Stomach (tissue), 9 donors: Measurements from ENCODE around the gene NANP. TPM values are rescaled to one million over a fixed set of nuclear protein-coding genes. Genes with fewer than 3 reads are reported as not detected.

ENCODE experiments used
- DNase-seq, 2 donors: peaks; one replicate each; pipeline versions ENCODE4 v3.0.0 to v3.0.0-alpha.2; 2013 to 2019
- H3K27ac ChIP-seq, 5 donors: fragments of 200-600 bp in 4 of 5; sonication (generic) in 4 of 5; one replicate each; pipeline ENCODE4 v1.5.1; 2013 to 2019; ENCODE audit warnings: mild to moderate bottlenecking in 1 of 5, moderate library complexity in 1 of 5
- H3K27me3 ChIP-seq, 3 donors: fragments of 200-600 bp; sonication (generic); one replicate each; pipeline ENCODE4 v1.5.1; 2017 to 2019; ENCODE audit warnings: mixed run types in 1 of 3
- H3K36me3 ChIP-seq, 4 donors: fragments of 200-600 bp; sonication (generic); 1 replicate in 3 of 4; 2 replicates in 1 of 4; pipeline ENCODE4 v1.5.1; 2016 to 2019
- H3K4me1 ChIP-seq, 4 donors: fragments of 200-600 bp; sonication (generic); one replicate each; pipeline ENCODE4 v1.5.1; 2016 to 2019
- H3K4me3 ChIP-seq, 4 donors: fragments of 200-600 bp; sonication (generic) in 3 of 4; one replicate each; pipeline ENCODE4 v1.5.1; 2016 to 2019; ENCODE audit warnings: mild to moderate bottlenecking in 1 of 4
- H3K9me3 ChIP-seq, 4 donors: fragments of 200-600 bp; sonication (generic); one replicate each; pipeline ENCODE4 v1.5.1; 2016 to 2019
- EP300 ChIP-seq: sonication (generic); formaldehyde crosslinking; IDR thresholded peaks from one replicate; pipeline ENCODE4 v1.6.1; 2017; ENCODE audit warnings: antibody characterized with exemption
- POLR2A ChIP-seq, 4 donors: fragments of 450-650 bp; IDR thresholded peaks; one replicate each; pipeline ENCODE4 v1.6.1; 2016; ENCODE audit warnings: antibody characterized with exemption in 4 of 4, control low read depth in 2 of 4, mild to moderate bottlenecking in 1 of 4, moderate library complexity in 1 of 4
- POLR2AphosphoS5 ChIP-seq, 3 donors: sonication (generic); formaldehyde crosslinking; IDR thresholded peaks; one replicate each; pipeline ENCODE4 v1.6.1; 2016; ENCODE audit warnings: antibody characterized with exemption in 3 of 3
- WGBS, 5 donors: extraction: QIAGEN DNeasy Blood & Tissue Kit in 3 of 5; methylation state at CpG; one replicate each; pipeline versions ENCODE4 v1.1.5 to v1.1.7; 2013 to 2018; 5-methylcytosine and 5-hydroxymethylcytosine counted together
- intact Hi-C: fragments of 100-400 bp; cut with DNase I; formaldehyde crosslinking; loops from one replicate; pipeline ENCODE4 v1.15.1; 2023; ENCODE audit warnings: low total_unique reads
- polyA plus RNA-seq, 3 donors: library from polyadenylated mRNA; stranded (reverse); fragments of 200-250 nt; gene quantifications; one replicate each; pipeline ENCODE4 v1.2.3, GENCODE V29; 2013
- total RNA-seq, 5 donors: library from RNA; depleted of rRNA; stranded (reverse); fragments of >200 nt; gene quantifications; one replicate each; pipeline versions ENCODE4 v1.1.0 to v1.2.3, GENCODE V29; 2014 to 2016
- TF ChIP-seq, protein P1 (sequence below), 7 experiments: fragments of 450-650 bp in 4 of 7; fragments of 200-600 bp in 3 of 7; sonication (generic) in 3 of 7; IDR thresholded peaks; one replicate each; pipeline ENCODE4 v1.5.1; 2016 to 2019; ENCODE audit warnings: antibody characterized with exemption in 7 of 7, control low read depth in 2 of 7, mild to moderate bottlenecking in 1 of 7
- donor health status: healthy with polysubstance abuse.
- donor health status: Bipolar disorder and iron deficiency.
- donor health status: healthy.

Gene NANP
- total and polyA plus RNA-seq, 8 donors = under 0.01 to 5.7 (median 1.8) TPM

DNA sequence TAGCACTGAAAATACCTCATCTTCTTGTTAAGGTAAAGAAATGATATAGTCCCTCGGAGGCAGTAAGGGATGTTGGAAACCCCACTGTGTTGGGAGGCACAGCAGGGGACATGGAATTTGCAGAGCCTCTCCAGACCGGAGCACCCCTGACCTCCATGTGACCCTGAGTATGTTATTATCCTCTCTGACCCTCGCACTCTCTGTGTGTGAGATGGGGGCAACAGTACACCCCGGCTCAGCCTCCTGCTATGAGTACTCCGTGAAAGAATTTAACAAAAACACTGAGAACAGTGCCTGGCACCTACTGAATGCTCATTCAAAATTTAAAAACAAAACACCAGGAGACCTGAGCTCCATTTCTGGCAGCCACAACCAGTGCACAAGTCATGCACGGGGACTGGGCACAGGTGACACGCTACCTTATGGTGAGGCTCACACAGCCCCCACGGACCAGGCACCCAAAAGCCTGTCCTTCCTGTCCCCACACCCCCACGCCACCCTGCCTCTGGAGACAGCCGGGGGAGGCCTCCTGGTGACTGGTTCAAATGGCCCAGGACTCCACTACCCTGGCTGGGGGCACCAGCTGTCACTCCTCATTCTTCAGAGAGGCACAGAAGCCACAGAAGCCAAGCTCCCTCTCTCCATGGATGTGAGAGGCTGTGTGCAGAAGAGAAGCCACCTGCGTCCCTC, 44.6 kb downstream of the NANP start:
- intact Hi-C loops = no loop called here
- no peak for DNase-seq
- peaks cover 0 to 5% (median 0%) of the 10 kb centered on the region in 4 donors for H3K36me3 ChIP-seq
- no peaks in the 10 kb centered on the region for H3K27me3 ChIP-seq
- no peak overlapping the region for H3K4me3 ChIP-seq
- no peak overlapping the region for H3K27ac ChIP-seq
- WGBS, 5 donors = 80 to 87% (median 84%) methylated on average over 11 of the region's 11 CpGs
- H3K9me3 ChIP-seq = no peaks in the 10 kb centered on the region
- peaks cover 0 to 35% (median 9%) of the 10 kb centered on the region in 4 donors for H3K4me1 ChIP-seq
- TF ChIP-seq EP300 (no peak), POLR2A (IDR thresholded peaks at IDR 0.05) (no peak), POLR2AphosphoS5 (IDR thresholded peaks at IDR 0.05) (no peak)
- TF ChIP-seq, protein P1, sequence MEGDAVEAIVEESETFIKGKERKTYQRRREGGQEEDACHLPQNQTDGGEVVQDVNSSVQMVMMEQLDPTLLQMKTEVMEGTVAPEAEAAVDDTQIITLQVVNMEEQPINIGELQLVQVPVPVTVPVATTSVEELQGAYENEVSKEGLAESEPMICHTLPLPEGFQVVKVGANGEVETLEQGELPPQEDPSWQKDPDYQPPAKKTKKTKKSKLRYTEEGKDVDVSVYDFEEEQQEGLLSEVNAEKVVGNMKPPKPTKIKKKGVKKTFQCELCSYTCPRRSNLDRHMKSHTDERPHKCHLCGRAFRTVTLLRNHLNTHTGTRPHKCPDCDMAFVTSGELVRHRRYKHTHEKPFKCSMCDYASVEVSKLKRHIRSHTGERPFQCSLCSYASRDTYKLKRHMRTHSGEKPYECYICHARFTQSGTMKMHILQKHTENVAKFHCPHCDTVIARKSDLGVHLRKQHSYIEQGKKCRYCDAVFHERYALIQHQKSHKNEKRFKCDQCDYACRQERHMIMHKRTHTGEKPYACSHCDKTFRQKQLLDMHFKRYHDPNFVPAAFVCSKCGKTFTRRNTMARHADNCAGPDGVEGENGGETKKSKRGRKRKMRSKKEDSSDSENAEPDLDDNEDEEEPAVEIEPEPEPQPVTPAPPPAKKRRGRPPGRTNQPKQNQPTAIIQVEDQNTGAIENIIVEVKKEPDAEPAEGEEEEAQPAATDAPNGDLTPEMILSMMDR (IDR thresholded peaks at IDR 0.05) = no peak

DNA sequence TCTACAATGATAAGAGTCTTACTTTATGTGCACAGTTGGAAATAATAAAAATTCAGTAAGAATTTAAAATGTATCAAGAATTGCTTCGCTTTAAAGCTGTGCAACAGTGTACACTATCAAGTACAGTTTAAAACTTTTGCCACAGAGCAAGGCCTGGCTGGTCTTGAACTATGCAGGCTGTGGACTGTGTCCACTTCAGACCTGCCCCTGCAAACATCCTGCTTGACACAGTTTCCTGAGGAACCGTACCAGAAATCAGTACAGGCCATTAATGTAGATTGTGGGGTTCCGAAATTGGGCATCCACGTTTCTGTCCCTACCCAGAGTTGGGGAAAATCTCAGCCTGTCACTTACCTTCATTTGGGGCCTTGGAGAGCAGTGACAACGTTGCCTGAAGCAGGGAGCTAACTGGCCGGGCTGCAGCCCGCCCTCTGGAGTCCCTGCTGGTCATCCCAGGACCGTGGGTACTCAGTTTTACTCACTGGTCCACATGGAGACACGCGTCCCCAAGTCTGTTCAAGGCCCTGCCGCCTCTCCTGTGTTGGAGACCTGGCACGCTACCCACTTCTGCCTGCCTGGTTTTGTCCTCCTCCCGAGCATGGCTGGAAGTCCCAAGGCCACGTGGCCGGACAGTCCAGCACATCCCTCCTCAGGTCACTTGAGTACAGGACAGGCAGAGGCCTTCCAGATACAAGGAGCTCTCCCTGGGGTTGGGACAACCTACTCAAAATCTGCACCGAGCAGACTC, 46.9 kb downstream of the NANP start:
- no peak for TF ChIP-seq EP300
- no peak for DNase-seq
- Histone ChIP-seq H3K4me3 (no peak overlapping the region), H3K9me3 (no peaks in the 10 kb centered on the region), H3K4me1 (peaks cover 1 to 23% (median 6%) of the 10 kb centered on the region in 4 donors), H3K27me3 (no peaks in the 10 kb centered on the region), H3K36me3 (peaks cover 0 to 5% (median 0%) of the 10 kb centered on the region in 4 donors), H3K27ac (no peak overlapping the region)
- WGBS, 5 donors = 78 to 84% (median 81%) methylated on average over 16 of the region's 16 CpGs
- intact Hi-C loops = no loop called here

DNA sequence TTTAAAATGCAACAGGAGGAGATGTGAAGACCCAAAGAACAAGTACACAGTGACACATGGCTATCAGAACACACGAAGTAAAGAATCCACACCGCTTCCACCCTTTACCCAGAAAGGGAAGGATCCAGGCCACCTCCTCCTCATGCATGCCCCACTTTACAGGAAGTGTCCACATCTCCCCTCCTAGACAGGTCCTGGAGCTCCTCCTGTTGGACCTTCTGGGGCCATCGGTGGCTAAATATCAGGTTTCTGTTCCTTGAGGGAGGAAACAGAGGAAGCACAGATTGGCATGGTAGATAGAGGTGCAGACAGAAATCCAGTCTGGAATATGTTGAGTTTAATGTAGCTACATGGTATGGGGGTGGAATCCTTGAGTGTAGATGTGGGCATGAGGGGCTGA, 49.4 kb downstream of the NANP start:
- Histone ChIP-seq H3K4me3 (no peak overlapping the region), H3K9me3 (no peaks in the 10 kb centered on the region), H3K36me3 (peaks cover 0 to 4% (median 0%) of the 10 kb centered on the region in 4 donors), H3K27ac (no peak overlapping the region), H3K27me3 (no peaks in the 10 kb centered on the region), H3K4me1 (peaks cover 0 to 29% (median 3%) of the 10 kb centered on the region in 4 donors)
- peak in 1 of 2 donors; percentile 62 for DNase-seq
- WGBS, 5 donors = 59 to 66% (median 63%) methylated on average over 3 of the region's 3 CpGs
- intact Hi-C loops = no loop called here
- no peak for TF ChIP-seq POLR2A (IDR thresholded peaks at IDR 0.05)
- TF ChIP-seq, protein P1 (IDR thresholded peaks at IDR 0.05) = no peak
- TF ChIP-seq POLR2AphosphoS5 (IDR thresholded peaks at IDR 0.05) = no peak
- no peak for TF ChIP-seq EP300

DNA sequence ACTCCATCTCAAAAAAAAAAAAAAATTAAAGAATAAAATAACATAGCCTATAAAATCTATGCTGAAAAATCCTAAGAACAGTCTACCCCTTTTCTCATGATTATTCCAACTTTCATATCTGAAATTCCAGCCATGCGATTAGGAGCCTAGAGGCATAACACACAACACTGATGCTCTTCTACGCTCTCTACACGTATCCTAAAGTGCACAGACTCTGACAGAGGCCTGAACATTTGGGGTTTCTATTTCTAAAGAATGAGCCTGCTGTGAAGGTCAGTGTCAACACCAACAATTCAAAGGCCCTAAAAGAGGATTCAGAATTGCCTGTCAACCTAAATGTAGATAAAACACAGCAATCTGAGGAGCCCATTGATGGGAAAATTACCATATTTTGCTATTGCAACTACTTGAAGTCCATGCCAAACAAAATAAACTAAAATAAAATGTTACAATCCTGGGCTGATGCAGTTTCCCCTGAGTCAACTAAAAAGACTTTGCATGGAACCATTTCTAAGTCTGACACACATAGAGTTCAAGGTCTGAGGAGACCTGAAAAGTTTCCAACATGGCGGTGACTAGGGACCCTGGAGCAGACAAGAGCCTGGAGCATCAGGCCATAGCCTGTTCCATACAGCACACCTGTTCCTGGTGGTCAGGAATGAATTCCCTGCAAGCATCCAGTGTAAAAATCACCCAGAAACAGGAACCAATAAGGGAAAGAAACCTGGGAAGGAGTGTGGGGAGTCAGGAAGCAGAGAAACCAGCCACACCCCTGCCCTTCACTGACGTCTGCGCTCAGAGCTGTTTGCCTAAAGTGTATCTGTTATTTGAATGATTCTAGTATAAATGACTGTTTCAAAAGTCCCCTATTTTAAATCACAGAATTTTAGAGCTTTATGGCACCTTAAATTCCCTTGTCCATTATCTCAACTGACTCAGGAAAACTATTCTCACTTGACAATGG, 50.2 kb downstream of the NANP start:
- intact Hi-C loops = no loop called here
- 80 to 88% (median 87%) methylated on average over 6 of the region's 6 CpGs for WGBS, 5 donors

More for the DNA sequence above, 50.2 kb downstream of the NANP start:
- no peak overlapping the region for H3K27ac ChIP-seq
- H3K9me3 ChIP-seq = no peaks in the 10 kb centered on the region
- H3K36me3 ChIP-seq = no peaks in the 10 kb centered on the region
- no peaks in the 10 kb centered on the region for H3K27me3 ChIP-seq
- H3K4me1 ChIP-seq = peaks cover 0 to 24% (median 3%) of the 10 kb centered on the region in 4 donors
- DNase-seq = peak in 1 of 2 donors; percentile 46
- H3K4me3 ChIP-seq = no peak overlapping the region
- TF ChIP-seq EP300 = no peak
- TF ChIP-seq, protein P1 (IDR thresholded peaks at IDR 0.05) = no peak
